Activated T-helper 1 cell treated with Interleukin-2 at 50 U/mL for 16 hours (primary cell): ENCODE data around the gene TTC33.
"Not testable (repeated sequence)": the region's sequence is repeated elsewhere in the genome, so short reads cannot be mapped to it uniquely, and the experiment has no call there.

Experiments used
- DNase-seq: peaks from one replicate; pipeline ENCODE4 v3.0.0-alpha.2; 2020; ENCODE audit warnings: low read depth

The TTC33 gene

DNA sequence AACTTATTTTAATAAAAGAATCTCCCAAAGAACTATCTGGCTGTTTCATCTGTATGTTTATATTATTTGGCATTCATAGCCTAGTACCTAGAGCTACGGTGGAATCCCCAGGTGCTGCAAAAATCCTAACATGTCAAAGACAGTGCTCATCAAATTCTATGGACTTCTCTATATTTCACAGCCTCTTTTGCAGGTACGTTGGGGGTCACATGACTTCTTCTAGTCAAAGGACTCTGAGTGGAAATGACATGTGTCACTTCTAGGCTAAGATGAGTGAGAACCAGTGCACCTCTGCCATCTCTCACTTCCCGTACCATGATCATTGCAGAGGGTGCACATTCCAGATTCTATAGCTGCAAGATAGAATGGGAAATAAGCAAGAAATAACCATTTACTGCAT is 148.6 kb downstream of the TTC33 start:
- DNase-seq = no peak

DNA sequence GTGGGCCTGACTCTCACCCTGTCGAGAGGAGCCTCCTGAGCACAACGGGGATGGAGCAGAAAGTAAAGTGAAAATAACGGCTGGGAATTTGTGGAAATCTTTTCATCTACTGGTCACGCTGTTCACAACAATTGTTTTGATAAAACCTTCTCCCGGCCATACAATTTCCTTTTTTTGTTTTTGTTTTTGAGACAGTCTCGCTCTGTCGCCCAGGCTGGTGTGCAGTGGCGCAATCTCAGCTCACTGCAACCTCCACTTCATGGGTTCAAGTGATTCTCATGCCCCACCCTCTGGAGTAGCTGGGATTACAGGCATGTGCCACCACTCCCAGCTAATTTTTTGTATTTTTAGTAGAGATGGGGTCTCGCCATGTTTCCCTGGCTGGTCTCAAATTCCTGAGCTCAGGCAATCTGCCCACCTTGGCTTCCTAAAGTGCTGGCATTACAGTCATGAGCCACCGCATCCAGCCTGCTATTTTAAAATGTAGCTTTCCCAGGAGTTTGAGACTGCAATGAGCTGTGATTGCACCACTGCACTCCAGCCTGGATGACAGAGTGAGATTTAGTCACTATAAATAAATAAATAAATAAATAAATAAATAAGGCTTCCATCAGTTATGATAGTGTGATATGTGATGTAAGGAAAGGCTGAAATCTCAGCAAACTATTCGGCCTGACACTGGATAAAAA is 149.5 kb downstream of the TTC33 start:
- DNase-seq = no peak

DNA sequence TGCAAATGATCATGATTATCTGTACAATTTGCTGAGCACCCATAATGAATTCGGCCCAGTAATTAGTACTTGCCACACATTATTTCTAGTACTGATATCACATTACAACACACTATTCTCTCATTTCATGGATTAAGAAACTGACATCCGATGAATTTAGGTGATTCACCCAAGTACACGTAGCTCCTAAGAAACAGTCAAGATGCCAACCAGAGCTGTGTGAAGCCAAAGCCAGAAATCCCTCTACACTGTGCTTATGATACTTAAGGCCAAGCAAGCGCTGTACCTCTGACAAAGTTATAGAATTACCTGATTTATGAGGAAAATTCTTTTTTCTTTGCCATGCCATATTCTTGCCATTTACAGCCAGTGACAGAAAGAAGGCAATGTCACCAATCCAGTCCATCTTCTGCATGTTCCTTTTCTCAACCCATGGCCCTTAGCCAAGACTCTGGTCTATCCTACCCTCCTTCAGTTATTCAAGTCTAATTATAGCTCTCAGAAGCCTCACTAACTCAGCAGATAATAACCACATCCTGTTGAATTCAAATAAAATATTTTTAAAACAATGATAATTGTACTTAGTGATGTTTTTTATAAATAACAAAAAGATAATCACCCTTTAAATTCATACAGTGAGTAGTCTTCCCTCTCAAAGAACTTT is 150.3 kb downstream of the TTC33 start:
- DNase-seq = no peak

DNA sequence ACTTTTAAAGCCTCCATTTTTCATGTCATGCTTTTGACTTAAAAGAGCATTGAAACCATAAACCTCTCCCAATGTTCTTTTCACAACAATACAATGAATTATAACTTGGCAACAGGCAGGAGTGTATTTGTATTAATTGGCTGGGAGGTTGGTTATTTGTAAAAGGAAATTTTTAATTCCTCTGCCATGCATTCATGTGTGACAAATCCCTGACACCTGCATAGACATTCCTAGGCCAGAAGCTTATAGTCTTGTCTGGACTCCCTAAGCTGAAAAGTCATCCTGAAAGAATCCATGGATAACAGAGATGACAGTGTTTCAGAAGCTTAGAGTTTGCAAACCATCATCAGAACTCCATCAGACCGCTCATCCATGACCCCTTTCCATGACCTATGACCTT is 152.4 kb downstream of the TTC33 start:
- DNase-seq = no peak

DNA sequence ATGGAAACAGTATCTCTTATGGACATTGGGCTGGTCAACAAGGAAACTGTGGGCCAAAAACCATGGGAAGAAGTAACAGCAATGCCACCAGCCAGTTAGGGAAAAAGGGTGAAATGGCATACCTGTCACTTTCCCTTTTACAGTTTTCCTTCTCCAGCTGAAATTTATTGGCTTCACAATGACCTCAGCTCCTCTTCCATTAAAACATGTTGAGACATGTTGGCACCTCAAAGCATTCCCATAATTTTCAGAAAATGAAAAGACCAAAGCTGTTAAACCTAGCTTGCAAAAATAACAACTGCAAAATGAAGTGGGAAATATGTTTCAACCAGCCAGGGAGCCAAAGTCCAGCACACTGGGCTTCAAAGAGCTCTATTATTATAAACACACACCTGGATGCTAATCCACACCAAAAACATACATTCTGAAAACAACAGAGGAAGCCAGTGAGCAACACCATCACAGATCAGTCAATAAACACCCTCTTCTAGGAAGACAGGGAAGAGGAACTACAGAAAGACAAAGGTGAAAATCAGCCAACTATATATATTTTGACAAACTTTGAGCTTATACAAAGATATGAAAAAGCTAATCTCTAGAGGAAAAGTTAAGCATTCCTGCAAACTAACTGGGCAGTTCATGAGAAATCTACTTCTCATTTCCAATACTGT is 154.4 kb downstream of the TTC33 start:
- no peak for DNase-seq

DNA sequence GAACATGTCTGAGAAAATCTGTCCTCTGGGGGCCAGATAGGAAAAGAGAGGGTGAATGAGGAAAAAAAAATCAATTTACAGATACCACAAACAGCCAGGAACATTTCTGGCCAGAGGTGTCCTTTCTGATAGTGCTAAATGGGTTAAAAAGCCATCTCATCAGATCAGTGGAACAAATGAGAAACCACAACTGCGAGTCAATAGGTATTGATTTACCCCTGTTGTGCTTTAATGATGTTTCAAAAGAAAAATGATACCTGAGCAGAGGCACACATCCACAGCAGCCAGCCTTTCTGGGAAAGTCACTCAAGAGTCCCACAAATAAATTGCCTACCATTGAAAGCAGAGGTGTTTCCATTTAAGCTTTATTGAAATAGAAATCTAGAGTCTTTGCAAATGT is 155.4 kb downstream of the TTC33 start:
- no peak for DNase-seq

DNA sequence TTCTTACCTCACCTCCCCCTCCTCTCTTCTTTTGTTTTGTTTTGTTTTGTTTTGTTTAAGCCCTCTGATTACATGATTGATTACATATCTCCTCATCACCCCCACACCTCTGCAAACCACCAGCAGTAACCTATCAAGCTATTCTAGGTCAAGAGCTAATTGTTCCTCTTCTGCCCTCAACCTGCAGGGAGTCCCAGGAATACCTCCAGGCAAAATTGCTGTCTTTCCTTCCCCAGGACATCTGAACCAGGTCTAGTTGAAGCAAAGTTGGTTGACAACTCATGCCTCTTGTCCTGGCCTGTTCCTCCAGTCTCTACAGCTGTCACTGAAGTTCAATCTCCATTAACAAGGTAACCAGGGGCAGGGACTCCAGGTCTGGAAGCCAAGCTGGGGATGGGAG is 156.1 kb downstream of the TTC33 start:
- no peak for DNase-seq

DNA sequence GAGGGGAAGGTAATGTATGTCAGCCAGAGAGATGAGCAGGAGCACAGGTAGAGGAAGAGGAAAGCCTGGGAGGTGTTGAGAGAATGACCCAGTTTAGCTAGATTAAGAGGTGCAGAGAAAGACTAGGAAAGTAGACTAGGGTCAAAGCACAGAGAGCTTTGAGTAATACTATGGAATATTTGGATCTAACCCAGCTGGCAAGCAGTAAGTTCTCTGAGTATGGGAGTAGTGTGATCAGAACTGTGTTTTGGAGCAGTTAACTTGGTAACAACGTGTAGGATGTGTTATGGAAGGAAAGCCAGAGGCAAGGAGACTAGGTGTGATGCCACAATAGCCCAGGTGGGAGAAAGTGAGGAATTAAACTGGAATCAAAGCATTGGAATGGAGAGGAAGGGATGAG is 160.9 kb downstream of the TTC33 start:
- DNase-seq = no peak

DNA sequence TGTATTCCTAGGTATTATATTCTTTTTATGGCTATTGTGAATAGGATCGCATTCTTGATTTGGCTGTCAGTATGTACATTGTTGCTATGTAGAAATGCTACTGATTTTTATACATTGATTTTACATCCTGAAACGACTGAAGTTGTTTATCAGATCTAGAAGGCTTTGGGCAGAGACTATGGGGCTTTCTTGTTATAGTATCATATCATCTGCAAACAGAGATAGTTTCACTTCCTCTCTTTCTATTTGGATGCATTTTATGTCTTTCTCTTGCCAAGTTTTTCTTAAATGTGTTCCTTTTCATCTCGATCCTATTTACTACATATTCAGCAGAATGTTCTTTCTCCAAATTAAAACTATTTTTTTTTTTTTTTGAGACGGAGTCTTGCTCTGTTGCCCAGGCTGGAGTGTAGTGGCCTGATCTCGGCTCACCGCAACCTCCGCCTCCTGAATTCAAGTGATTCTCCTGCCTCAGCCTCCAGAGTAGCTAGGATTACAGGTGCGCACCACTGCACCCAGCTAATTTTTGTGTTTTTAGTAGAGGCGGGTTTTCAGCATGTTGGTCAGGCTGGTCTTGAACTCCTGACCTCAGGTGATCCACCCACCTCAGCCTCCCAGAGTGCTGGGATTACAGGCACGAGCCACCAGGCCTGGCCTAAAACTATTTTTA is 163.9 kb downstream of the TTC33 start:
- DNase-seq = not testable (repeated sequence)

DNA sequence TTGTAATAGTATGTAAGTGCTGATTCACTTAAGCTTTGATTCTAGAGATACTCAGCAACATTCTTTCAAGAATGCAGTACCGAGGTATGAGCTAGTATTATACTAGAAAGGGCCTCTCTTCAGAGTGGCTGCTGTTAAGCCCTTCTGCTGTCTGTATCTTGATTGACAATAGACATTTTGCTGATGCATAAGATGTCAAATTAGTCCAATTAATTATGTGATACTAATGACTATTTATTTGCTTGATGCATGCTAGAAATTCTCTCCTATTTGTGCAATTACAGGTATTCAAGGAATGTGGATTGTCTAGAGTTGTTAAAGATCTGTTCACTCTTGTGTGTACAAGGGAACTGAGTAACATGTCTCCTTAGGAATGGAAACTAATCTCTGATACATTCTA is 168.4 kb downstream of the TTC33 start:
- DNase-seq = no peak

DNA sequence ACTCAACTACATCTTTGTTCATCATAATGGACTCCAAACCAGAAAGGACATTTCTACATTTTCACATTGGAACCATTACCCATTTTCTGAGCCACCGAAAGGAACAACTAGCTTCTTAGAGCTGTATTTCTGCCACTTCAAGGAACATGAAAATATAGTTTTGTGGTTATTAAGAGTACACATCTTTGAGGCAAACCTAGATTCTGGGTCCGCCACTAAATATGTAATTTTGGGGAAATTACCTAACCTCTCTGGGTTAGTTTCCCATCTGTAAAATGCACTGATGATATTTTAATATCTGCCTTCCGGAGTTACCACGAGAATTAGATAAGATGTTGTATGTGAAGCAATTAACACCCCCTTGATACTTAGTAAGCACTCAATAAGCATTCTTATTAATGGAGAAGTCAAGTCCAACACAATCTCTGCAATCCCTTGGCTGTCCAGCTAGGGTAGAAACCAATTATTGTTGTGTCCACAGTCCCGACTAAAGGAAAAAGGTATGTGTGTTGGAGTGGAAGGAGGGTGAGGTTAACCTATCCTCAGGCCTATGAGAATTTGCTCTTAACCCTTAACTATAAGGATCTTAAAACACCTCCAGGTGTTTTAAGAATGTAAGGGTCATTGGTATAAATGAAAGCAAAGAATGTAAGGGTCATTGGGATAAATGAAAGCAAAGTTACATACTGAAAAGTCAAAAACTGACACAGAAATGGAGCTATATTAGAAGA is 170.1 kb downstream of the TTC33 start:
- DNase-seq = no peak

DNA sequence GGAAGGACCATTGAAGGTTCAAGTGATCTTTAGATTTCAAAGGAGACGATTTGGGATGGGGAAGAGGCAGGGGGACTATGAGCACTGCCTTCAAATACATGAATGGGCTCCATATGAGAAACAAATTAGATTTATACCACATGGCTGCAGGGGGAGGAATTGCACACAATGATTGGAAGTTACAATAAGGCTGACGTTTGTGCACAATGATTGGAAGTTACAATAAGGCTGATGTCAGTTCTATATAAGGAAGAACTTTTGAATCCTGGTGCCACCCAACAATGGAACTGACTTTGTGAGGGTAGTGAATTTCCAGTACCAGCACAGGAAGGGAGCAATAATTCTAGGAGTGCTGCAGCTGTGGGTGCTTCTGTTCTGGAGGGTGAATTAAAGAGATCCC is 171.7 kb downstream of the TTC33 start:
- DNase-seq = no peak

DNA sequence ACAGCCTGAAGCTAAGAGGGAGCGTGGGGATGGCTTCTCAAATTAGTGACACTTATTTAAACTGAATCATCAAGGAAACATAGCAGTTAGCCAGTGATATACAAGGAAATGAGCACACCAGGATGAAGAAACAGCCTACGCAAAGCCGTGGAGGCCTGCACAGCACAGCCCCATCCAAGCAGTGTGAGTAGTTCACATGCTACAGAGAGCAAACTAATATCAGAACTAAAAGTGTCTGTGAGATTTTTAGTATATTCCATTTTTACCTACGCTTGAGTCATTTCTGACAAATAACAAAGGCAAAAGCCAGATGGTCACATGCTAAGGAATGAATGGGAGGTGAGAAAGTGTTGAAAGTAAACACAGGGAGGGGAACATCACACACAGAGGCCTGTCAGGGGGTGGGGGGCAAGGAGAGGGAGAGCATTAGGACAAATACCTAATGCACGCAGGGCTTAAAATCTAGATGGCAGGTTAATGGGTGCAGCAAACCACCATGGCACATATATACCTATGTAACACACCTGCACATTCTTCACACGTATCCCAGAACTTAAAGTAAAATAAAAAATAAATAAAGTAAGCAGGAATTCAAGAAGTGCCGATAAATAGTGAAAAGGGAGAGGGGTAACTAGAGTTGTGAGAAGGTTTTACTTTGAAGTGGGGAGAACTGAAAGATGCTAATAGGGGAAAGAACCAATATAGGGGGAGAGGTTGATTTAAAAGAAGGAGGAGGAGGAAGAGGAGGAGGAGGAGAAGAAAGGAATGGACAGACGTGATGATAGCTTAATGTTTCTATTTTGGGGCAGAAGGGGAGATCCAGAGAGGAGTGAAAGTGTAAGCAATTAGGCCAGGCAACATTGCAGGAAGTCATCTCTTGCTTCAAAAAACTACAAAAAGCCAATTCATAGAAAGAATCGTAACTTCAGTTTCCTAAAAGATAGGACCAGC is 177.0 kb downstream of the TTC33 start:
- DNase-seq = no peak

DNA sequence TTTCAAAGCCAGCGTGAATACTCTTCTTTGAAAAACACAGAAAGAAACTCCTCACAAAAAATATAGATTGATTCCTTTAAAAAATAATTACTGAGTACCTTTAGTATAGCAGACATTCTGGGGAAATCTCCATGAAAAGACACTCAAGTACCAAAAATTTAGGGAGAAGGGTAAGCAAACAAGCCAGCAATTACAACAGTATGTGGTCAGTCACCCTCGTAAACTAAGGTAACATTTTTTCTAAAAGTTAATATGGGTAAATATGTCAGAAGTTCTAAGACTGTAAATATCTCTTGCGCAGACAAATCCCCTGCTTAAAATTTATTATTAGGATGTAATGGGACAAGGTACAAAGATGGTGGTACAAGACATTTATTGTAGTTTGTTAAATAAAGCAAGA is 178.0 kb downstream of the TTC33 start:
- no peak for DNase-seq

DNA sequence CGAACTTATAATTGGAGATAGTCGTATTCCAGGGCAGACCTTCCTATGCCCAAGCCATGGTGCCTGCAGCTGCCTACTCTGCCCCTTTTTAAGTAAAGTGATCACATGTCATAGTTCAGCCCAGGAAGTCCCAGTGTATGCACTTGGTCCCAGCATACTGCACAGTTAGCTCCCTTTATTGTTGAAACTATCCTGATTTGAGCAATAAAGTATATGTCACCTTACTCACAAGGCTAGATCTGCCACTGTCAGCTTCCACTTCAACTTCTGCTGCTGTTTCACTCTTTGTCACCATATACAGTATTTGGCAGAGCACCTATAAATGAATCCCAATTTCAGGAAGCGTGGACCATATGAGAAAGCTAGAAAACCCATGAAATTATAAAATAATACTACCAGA is 179.8 kb downstream of the TTC33 start:
- no peak for DNase-seq

DNA sequence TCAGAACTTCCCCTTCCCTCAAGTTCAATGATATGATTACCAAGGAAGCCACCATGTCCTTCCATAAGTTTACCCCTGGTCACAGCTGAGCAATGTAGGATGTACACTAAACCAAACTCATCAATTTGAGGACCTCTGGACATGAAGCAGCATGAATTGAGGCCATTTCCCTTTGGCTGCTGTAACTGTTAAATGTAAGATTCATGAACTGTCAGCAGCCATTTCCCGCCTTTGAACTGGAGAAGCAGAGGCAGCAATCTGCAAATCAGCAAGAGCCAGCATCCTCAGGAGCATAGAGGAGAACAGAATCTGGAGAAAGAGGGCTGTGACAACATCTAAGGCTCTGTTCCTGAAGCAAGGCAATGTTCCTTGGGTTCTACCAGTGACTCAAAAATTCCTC is 180.3 kb downstream of the TTC33 start:
- no peak for DNase-seq

DNA sequence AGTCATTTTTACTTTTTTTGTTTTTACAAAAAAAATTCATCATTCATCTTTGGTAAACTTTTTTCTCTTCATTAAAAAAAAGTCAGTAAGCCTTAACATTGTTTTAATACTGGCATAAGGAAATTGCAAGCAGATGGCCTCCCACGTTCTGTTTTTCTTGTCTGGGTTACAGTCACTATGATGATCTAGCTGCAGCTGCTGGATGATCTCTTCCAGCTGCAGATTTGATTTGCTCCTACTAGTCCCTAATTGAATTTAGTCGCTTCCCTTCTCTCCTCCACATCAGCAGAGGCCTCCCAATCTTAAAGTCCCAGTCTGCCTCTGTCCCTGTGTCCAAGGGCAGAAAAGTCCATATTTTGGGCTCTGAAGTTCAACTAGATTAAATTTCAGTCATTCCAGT is 182.8 kb downstream of the TTC33 start:
- DNase-seq = no peak

DNA sequence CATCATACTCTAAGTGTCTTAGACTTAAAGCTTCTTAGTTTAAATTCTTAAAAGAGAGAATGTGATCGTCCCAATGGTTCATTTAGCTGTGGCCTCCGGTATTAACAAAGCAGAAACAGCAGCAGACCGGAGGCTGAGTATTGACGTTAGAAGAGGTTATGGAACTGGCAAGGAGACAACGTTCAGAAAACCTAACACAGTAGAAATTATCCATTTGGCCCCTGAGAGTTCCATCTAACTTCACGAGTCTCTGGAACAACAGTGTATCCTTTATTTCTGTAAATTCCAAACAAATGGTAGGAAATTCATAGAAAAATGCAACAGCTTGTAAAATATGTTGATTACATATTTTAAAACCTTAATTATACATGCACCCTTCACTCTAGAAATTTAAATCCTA is 183.4 kb downstream of the TTC33 start:
- DNase-seq = no peak

DNA sequence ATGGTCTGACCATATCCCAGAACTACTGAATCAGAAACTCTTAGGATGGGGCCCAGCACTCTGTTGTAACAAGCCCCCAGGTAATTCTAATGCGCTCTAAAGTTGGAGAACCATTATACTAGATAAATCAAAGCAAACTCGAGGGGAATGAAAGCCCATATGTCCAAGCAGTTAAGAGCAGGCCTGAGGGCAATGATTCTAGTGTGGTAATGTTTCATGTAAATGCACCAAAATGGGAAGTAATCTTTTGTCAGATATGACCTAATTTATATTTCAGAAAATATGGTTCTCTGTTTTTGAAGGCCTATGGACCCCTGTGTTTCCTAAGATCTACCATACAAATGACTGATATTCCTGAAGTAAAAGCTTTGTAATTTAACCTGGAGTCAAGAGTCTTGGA is 184.0 kb downstream of the TTC33 start:
- DNase-seq = no peak

DNA sequence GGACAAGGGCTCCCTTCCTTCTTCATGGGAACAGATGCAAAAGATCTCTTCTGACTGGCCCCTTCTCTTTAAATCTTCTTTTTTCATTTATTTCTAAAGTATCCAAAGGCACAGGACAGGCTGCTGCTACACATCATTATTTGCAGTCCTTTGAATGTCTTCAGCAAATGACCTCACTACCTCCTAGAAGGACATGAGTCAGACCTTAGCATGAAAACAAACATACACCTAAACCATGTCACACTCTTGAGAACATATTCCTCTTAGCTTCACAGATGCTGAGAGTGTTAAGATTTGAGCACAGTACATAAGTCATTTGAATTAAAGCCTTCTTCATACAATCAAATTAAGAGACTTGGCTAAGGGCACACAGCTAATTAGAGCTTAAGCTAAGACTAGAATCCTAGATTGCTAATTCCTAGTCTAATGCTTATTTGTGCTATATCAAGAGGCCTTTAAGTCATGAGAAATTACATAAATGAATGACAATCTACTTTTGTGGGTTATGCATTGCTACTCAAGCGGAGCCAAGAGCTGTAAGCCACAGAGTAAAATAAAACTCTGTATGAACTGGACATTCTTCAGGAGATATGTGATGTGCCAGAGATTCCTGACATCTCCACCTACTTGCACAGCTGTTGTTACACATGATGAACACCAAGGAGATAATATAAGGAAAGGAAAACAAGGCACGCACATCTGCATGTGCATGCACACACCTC is 185.2 kb downstream of the TTC33 start:
- DNase-seq = no peak
